Measurements from ENCODE around the gene ZNF513.

The ZNF513 gene

GRCh38 chr2:27381577-27382181, 1.1 kb upstream of the ZNF513 start:
- DNase-seq (ENCODE audit: low spot score): no peak

DNA sequence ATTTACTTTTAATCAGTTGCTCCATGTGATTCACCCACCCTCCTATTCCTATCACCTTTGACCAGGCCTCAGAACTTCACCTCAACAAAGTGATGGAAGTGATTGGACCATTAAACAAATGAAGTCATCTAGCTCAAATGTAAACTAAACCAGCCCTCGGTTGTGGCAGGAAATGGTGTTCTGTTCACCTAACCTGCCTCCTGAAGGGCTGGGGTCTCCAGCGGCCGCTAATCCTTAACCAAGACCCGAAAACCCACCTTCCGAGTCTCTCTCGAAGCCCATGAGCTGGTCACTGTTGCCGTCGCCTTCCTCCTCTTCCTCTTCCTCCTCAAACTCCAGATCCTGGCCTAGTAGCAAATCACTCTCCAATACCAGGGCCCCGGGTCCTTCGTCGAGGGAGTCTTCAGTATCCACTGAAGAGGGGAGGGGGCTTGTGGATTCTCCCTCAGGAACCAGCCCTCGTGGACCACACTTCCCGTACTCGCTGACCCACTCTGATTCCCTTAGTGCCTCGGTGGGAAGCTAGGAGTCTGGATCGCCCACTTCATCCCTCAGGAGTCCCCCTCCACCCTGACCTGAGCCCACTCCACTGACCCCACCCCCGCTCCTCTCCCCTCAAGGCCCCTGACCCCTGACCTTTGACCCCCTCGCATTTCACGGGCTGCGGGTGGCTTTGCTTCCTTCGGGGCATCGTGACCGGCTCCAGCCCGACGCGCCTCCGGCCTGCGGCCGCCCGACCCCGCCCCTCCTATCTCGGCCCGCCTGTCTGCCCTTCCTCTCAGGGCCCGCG, 503 bp downstream of the ZNF513 start:
- DNase-seq (ENCODE audit: low spot score): peak; percentile 72

DNA sequence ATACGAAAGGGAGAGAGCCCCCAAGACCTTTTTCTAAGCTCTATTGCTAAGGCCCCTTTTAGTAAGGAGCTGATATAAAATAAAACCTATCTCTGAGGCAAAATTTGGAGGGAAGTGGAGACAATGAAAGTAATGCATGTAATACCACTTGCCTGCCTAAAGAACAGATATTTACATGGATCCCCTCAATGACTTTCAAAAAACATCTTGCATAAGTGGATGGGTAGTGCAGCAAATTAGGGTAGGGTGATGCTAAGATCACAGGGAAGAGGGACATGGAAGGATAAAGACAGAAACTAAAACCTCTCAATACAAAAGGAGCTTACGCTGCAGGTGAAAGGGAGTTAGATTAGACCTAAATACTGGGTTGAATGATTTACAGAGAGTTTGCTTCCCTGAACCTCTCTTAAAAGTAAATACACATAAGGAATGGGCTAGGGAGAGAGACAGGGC, 1.1 kb downstream of the ZNF513 start:
- DNase-seq (ENCODE audit: low spot score): no peak

DNA sequence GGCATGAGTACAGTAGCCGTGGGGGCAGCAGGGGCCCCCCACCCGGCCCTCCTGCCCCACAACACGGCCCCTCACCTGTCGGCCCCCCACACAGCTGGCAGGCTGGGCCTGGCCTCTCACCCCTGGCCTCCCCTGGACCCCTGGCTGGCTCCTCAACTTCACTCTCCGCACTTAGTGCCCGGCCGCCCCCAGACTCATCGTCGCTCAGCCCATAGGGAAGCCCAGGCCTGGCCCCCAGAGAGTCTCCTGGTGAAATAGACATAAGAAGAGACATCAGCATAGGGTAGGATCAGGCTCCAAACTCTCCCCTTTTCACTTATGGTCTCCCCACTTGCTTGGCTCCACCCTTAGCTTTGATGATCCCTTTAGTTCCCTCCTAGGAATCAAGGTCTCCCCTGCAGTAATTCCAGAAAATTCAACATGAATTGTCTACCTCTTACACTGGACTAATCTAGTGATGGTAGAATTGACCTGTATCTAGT, 1.7 kb downstream of the ZNF513 start:
- DNase-seq (ENCODE audit: low spot score): no peak

DNA sequence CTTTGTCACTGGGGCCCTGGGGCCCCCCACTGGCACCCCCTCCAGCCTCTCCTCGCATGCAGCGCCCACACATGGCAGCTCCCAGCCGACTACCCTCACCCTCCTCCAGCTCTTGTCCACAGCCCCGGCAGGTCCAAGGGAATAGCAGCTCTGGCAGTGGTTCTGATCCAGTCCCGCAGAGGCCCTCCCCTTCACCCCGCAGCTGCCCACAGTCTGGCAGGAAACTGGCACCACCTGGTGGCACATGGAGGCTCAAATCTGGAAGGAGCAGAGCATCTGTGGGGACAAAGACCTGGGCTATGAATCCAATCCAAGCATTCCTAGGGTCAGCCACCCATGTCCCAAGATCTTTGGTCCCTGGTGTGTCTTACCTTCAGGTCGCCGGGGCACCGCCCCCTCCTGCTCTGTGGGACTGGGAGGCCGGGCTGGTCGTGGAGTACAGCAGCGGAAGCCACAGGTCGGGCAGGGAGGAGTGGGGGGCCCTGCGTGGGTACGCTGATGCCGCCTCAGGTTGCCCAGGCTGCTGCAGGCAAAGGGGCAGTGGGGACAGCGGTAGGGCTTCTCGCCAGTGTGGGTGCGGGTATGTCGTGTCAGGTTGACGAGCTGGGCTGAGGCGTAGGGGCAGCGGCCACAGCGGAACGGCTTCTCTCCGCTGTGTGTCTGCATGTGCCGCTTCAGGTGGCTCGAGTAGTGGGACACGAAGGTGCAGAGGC, 2.3 kb downstream of the ZNF513 start:
- no peak for DNase-seq (ENCODE audit: low spot score)

DNA sequence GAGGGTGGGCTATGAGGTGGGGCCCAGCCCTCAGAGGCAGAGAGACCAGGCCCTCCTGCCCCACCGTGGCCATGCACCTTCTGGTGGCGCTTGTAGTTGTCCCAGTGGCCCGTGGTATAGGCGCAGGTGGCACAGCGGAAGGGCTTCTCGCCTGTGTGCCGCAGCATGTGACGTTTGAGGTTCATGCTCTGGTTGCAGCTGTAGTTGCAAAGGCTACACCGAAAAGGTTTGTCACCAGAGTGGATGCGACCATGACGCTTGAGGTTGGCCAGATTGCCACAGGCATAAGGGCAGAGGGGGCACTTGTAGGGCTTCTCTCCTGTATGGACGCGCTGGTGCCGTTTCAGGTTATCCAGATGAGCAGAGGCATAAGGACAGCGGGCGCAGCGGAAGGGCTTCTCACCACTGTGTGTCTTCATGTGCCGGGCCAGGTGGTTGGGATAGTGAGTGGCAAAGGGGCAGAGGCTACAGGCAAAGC, 2.9 kb downstream of the ZNF513 start:
- no peak for DNase-seq (ENCODE audit: low spot score)

GRCh38 chr2:27376866-27377617, 3.5 kb downstream of the ZNF513 start:
- DNase-seq (ENCODE audit: low spot score): no peak

DNA sequence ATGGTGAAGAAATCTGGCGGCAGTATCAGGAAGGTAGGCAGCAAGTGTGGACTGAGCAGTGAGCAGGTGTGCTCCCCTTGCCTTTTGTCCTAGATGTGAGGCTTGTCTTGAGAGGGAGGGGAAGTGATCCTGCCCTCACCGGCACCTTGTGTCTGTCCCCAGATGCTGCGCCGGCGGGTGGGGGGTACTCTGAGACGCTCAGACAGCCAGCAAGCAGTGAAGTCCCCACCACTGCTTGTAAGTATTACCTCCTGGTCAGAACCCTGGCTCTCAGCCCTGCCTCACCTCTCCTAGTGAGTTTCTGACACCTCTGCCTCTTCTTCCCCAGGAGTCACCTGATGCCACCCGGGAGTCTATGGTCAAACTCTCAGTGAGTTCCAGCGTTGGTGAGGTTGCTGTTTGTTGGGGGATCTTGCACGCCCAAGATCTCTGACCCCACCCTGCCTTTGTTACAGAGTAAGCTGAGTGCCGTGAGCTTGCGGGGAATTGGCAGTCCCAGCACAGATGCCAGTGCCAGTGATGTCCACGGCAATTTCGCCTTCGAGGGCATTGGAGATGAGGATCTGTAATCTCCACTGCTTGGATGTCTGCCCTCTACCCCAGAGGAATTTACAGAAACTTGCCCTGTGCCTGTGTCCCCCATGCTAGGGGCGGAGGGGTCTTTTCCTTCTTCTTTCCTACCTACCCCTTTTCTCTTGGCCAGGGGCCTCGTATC, 4.2 kb downstream of the ZNF513 start:
- no peak for DNase-seq (ENCODE audit: low spot score)

GRCh38 chr2:27375513-27376099, 4.9 kb downstream of the ZNF513 start:
- DNase-seq (ENCODE audit: low spot score): no peak

GRCh38 chr2:27373567-27373966, 7.0 kb downstream of the ZNF513 start:
- DNase-seq (ENCODE audit: low spot score): no peak

DNA sequence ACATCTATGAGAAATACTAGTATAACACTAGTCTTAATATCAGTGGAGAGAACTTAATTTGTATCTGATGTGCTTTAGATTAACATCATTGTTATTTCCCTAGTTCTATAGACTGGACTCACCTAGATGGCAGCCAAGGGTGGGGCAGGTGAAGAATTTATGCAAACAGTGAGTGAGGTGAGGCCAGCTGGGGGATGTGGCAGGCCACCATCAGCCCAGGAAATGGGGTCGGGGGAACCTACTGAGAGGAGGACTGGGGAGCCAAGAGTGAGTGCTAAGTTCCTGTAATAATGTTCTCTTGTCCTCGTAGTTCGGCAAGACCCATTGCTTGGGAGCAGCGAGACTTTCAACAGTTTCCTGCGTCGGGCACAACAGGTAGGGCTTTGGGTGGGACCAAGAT, 7.6 kb downstream of the ZNF513 start:
- no peak for DNase-seq (ENCODE audit: low spot score)

GRCh38 chr2:27370816-27371620, 9.5 kb downstream of the ZNF513 start:
- no peak for DNase-seq (ENCODE audit: low spot score)

GRCh38 chr2:27370026-27370815, 10.3 kb downstream of the ZNF513 start, which contains the start of the genes EIF2B4 and SNX17:
EIF2B4 (minus strand) TSS chr2:27370338; CDS start chr2:27370314, 24 bp downstream.
SNX17 (plus strand) TSS chr2:27370616; CDS start chr2:27370744, 128 bp downstream.
- DNase-seq (ENCODE audit: low spot score): peak; percentile 99

- peak; percentile 57 for DNase-seq (ENCODE audit: low spot score)
These were observed 11.0 kb downstream of the ZNF513 start for GRCh38 chr2:27369471-27370025.

GRCh38 chr2:27363933-27364332, 16.6 kb downstream of the ZNF513 start:
- DNase-seq (ENCODE audit: low spot score): no peak

DNA sequence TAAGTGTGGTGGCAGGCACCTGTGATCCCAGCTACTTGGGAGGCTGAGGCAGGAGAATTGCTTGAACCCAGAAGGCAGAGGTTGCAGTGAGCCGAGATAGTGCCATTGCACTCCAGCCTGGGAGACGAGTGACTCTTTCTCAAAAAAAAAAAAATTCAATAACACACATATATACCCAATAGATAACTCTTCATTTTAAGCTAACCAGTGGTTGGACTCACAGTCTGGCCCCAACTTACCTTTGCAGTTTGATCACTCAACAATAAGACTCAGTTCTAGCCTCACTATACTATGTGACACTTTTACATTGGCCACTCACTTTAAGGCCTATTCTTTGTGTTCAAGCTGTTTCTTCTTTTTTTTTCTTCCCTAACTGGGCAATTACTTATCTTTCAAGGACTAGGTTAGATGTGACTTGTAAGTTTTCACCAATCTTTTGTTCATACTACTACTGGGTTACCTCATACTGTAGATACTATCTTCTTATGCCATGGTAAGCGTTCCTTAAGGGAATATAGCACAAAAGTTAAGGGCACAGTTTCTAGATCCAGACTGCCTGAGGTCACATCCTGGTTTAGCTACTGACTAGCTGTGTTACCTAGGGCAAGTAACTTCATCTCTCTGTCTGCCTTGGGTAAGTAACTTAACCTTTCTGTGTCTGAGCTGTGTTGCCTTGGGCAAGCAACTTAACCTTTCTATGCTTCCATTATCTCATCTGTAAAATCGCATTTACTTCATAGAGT, 17.7 kb downstream of the ZNF513 start:
- no peak for DNase-seq (ENCODE audit: low spot score)

- DNase-seq (ENCODE audit: low spot score): peak; percentile 96
These were observed 24.0 kb downstream of the ZNF513 start, which contains the start of gene GTF3C2 for GRCh38 chr2:27356382-27357181. GTF3C2 (minus strand) TSS chr2:27356764; CDS start chr2:27343554, 13,210 bp downstream.
